HCT116 (cell line): ENCODE data around the gene C17orf114.

Experiments used
- ATAC-seq: fragments of 200-7000 bp; cut with Tn5 transposase; 2 replicates; pipeline ENCODE4 v1.9.1; 2020; ENCODE audit warnings: mild to moderate bottlenecking, moderate library complexity
- BruUV-seq: library from RNA; stranded (reverse); fragments of 400-500 nt; replicated peaks from 2 replicates; lab custom pipeline; 2021; lab: Mats Ljungman, UMichigan
- CTCF ChIA-PET: fragments of 300-600 bp; sonication (Branson Sonifier 250); formaldehyde crosslinking; loops from one replicate; lab custom pipeline; 2021; ENCODE audit warnings: antibody characterized with exemption; lab: Charles Lee
- POLR2A ChIA-PET: fragments of 300-600, 350-600 bp; sonication (Branson Sonifier 250); formaldehyde crosslinking; loops from one replicate; lab custom pipeline; 2021; ENCODE audit warnings: antibody characterized with exemption; lab: Charles Lee
- RAD21 ChIA-PET, 2 experiments: fragments of 300-600 bp; sonication (Branson Sonifier 250); formaldehyde crosslinking; loops; one replicate each; lab custom pipeline; 2023; ENCODE audit warnings: low total read pairs in 2 of 2; ENCODE audit not compliant: uncharacterized antibody in 2 of 2, unreplicated experiment in 2 of 2, low non-redundant PET in 1 of 2; lab: Charles Lee
- DNase-seq: peaks from one replicate; pipeline ENCODE4 v3.0.0-alpha.2; 2010; ENCODE audit warnings: low read depth, low spot score
- H2AFZ ChIP-seq: fragments of 200-600 bp; shearing (Covaris generic), sonication (generic); 2 replicates; pipeline ENCODE4 v1.6.1; 2017; ENCODE audit warnings: low read depth, mixed run types, mixed read lengths, antibody characterized with exemption, low read length; ENCODE audit not compliant: poor library complexity, severe bottlenecking
- H3K27ac ChIP-seq: 2 replicates; pipeline ENCODE4 v1.5.1; 2012; ENCODE audit warnings: low read depth, low read length
- H3K27me3 ChIP-seq: fragments of 200-600 bp; sonication (generic); 2 replicates; pipeline ENCODE4 v1.6.1; 2016; ENCODE audit warnings: mixed run types, low read length, mixed read lengths; ENCODE audit not compliant: insufficient read depth
- H3K36me3 ChIP-seq, 2 experiments: fragments of 200-500 bp in 1 of 2; fragments of 200-600 bp in 1 of 2; sonication (Bioruptor generic) in 1 of 2; sonication (generic) in 1 of 2; 2 replicates each; pipeline versions ENCODE4 v1.5.1 to v1.6.1; 2014 to 2016; ENCODE audit warnings: low read length in 2 of 2, inconsistent platforms in 1 of 2, mixed read lengths in 1 of 2, mixed run types in 1 of 2; ENCODE audit not compliant: insufficient read depth in 2 of 2, control insufficient read depth in 1 of 2
- H3K4me1 ChIP-seq, 2 experiments: fragments of 200-600 bp in 1 of 2; sonication (generic) in 1 of 2; 2 replicates each; pipeline versions ENCODE4 v1.5.1 to v1.6.1; 2012 to 2017; ENCODE audit warnings: low read length in 2 of 2, inconsistent platforms in 1 of 2, mild to moderate bottlenecking in 1 of 2, mixed read lengths in 1 of 2, mixed run types in 1 of 2, moderate library complexity in 1 of 2; ENCODE audit not compliant: insufficient read depth in 2 of 2, control insufficient read depth in 1 of 2
- H3K4me2 ChIP-seq: fragments of 200-600 bp; sonication (generic); 2 replicates; pipeline ENCODE4 v1.6.1; 2017; ENCODE audit warnings: mixed run types, low read length, mixed read lengths
- H3K4me3 ChIP-seq, 2 experiments: fragments of 200-600 bp in 1 of 2; sonication (generic) in 1 of 2; replicated peaks in 1 of 2; 2 replicates each; pipeline ENCODE4 v1.5.1; 2011 to 2016; ENCODE audit warnings: low read length in 2 of 2, control low read depth in 1 of 2, low read depth in 1 of 2, mild to moderate bottlenecking in 1 of 2, mixed read lengths in 1 of 2, mixed run types in 1 of 2
- H3K79me2 ChIP-seq: fragments of 200-600 bp; sonication (generic); 2 replicates; pipeline ENCODE4 v1.6.1; 2017; ENCODE audit warnings: mild to moderate bottlenecking, mixed run types, low read length, moderate library complexity, mixed read lengths; ENCODE audit not compliant: insufficient read depth
- H3K9ac ChIP-seq: fragments of 200-600 bp; sonication (generic); 2 replicates; pipeline ENCODE4 v1.6.1; 2016; ENCODE audit warnings: low read length, mixed read lengths
- H3K9me2 ChIP-seq: fragments of 200-600 bp; sonication (generic), shearing (Covaris generic); 2 replicates; pipeline ENCODE4 v1.6.1; 2017; ENCODE audit warnings: mixed run types, mild to moderate bottlenecking, moderate library complexity; ENCODE audit not compliant: insufficient read depth
- H3K9me3 ChIP-seq, 2 experiments: fragments of 200-500 bp in 1 of 2; fragments of 200-600 bp in 1 of 2; sonication (Bioruptor generic) in 1 of 2; sonication (generic) in 1 of 2; 2 replicates each; pipeline ENCODE4 v1.6.1; 2014 to 2017; ENCODE audit warnings: low read length in 2 of 2, mixed read lengths in 2 of 2, inconsistent platforms in 1 of 2, low read depth in 1 of 2, mild to moderate bottlenecking in 1 of 2, mixed run types in 1 of 2, moderate library complexity in 1 of 2; ENCODE audit not compliant: control insufficient read depth in 1 of 2, insufficient read depth in 1 of 2
- H4K20me1 ChIP-seq: fragments of 200-600 bp; sonication (generic), shearing (Covaris generic); 2 replicates; pipeline ENCODE4 v1.6.1; 2017; ENCODE audit warnings: mixed run types, mild to moderate bottlenecking, moderate library complexity; ENCODE audit not compliant: insufficient read depth
- CTCF ChIP-seq, 3 experiments: fragments of 200-600 bp in 1 of 3; sonication (generic) in 1 of 3; IDR thresholded peaks in 2 of 3; conservative IDR thresholded peaks in 1 of 3; 2 replicates each; pipeline ENCODE4 v1.5.1; 2012 to 2017; ENCODE audit warnings: low read depth in 2 of 3, low read length in 2 of 3, antibody characterized with exemption in 1 of 3, borderline replicate concordance in 1 of 3, control low read depth in 1 of 3, mild to moderate bottlenecking in 1 of 3, mixed read lengths in 1 of 3, mixed run types in 1 of 3, moderate library complexity in 1 of 3; ENCODE audit not compliant: insufficient read depth in 1 of 3
- SIN3A ChIP-seq: IDR thresholded peaks from 2 replicates; pipeline ENCODE4 v1.6.1; 2012; ENCODE audit warnings: low read depth
- intact Hi-C: fragments of 100-400 bp; cut with micrococcal nuclease; formaldehyde crosslinking; loops from 2 replicates; pipeline ENCODE4 v1.10.0; 2022
- TF ChIP-seq, protein P1 (sequence below): IDR thresholded peaks from 2 replicates; pipeline ENCODE4 v1.6.1; 2011; ENCODE audit warnings: mild to moderate bottlenecking, low read length, moderate library complexity; ENCODE audit not compliant: insufficient replicate concordance; ENCODE audit errors: extremely low read depth
- TF ChIP-seq, protein P2 (sequence below): IDR thresholded peaks from 2 replicates; pipeline ENCODE4 v1.6.1; 2012; ENCODE audit warnings: low read depth

Gene C17orf114

GRCh38 chr17:4827399-4827798 is 25.3 kb upstream of the C17orf114 start:
- H2AFZ ChIP-seq = no peak overlapping the region
- TF ChIP-seq, protein P1, sequence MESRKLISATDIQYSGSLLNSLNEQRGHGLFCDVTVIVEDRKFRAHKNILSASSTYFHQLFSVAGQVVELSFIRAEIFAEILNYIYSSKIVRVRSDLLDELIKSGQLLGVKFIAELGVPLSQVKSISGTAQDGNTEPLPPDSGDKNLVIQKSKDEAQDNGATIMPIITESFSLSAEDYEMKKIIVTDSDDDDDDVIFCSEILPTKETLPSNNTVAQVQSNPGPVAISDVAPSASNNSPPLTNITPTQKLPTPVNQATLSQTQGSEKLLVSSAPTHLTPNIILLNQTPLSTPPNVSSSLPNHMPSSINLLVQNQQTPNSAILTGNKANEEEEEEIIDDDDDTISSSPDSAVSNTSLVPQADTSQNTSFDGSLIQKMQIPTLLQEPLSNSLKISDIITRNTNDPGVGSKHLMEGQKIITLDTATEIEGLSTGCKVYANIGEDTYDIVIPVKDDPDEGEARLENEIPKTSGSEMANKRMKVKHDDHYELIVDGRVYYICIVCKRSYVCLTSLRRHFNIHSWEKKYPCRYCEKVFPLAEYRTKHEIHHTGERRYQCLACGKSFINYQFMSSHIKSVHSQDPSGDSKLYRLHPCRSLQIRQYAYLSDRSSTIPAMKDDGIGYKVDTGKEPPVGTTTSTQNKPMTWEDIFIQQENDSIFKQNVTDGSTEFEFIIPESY = no peak
- TF ChIP-seq, protein P2, sequence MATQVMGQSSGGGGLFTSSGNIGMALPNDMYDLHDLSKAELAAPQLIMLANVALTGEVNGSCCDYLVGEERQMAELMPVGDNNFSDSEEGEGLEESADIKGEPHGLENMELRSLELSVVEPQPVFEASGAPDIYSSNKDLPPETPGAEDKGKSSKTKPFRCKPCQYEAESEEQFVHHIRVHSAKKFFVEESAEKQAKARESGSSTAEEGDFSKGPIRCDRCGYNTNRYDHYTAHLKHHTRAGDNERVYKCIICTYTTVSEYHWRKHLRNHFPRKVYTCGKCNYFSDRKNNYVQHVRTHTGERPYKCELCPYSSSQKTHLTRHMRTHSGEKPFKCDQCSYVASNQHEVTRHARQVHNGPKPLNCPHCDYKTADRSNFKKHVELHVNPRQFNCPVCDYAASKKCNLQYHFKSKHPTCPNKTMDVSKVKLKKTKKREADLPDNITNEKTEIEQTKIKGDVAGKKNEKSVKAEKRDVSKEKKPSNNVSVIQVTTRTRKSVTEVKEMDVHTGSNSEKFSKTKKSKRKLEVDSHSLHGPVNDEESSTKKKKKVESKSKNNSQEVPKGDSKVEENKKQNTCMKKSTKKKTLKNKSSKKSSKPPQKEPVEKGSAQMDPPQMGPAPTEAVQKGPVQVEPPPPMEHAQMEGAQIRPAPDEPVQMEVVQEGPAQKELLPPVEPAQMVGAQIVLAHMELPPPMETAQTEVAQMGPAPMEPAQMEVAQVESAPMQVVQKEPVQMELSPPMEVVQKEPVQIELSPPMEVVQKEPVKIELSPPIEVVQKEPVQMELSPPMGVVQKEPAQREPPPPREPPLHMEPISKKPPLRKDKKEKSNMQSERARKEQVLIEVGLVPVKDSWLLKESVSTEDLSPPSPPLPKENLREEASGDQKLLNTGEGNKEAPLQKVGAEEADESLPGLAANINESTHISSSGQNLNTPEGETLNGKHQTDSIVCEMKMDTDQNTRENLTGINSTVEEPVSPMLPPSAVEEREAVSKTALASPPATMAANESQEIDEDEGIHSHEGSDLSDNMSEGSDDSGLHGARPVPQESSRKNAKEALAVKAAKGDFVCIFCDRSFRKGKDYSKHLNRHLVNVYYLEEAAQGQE = no peak
- TF ChIP-seq CTCF (IDR thresholded peaks at IDR 0.05 in 2 of 3, conservative IDR thresholded peaks at IDR 0.05 in 1 of 3; ENCODE audit: borderline replicate concordance in 1 of 3, insufficient read depth in 1 of 3, low read depth in 2 of 3, low read length in 2 of 3) (no peak), SIN3A (no peak)
- no peak overlapping the region for H3K4me3 ChIP-seq
- H3K27ac ChIP-seq = no peak overlapping the region
- H3K9ac ChIP-seq = no peak overlapping the region
- DNase-seq (no peak), ATAC-seq (no peak)
- no peak overlapping the region for H3K4me2 ChIP-seq
- H4K20me1 ChIP-seq = no peaks in the 10 kb centered on the region
- ChIA-PET CTCF (no interaction called here), RAD21 (no interaction called here), POLR2A (no interaction called here)
- no peaks in the 10 kb centered on the region for H3K9me2 ChIP-seq
- no peaks in the 10 kb centered on the region for H3K79me2 ChIP-seq
- H3K4me1 ChIP-seq = peaks cover 0 to 1% of the 10 kb centered on the region in 2 experiments; a peak in 1 of 4 replicates
- no peaks in the 10 kb centered on the region for H3K36me3 ChIP-seq
- BruUV-seq = no TSS peak
- H3K27me3 ChIP-seq = no peaks in the 10 kb centered on the region
- intact Hi-C loops = no loop called here
- H3K9me3 ChIP-seq = no peaks in the 10 kb centered on the region
